Measurements from ENCODE around the gene CD70.
A peak's percentile ranks its signal among the peaks of the same experiment; 100 is the strongest.
"Not testable (repeated sequence)": the region's sequence is repeated elsewhere in the genome, so short reads cannot be mapped to it uniquely, and the experiment has no call there.

DNA sequence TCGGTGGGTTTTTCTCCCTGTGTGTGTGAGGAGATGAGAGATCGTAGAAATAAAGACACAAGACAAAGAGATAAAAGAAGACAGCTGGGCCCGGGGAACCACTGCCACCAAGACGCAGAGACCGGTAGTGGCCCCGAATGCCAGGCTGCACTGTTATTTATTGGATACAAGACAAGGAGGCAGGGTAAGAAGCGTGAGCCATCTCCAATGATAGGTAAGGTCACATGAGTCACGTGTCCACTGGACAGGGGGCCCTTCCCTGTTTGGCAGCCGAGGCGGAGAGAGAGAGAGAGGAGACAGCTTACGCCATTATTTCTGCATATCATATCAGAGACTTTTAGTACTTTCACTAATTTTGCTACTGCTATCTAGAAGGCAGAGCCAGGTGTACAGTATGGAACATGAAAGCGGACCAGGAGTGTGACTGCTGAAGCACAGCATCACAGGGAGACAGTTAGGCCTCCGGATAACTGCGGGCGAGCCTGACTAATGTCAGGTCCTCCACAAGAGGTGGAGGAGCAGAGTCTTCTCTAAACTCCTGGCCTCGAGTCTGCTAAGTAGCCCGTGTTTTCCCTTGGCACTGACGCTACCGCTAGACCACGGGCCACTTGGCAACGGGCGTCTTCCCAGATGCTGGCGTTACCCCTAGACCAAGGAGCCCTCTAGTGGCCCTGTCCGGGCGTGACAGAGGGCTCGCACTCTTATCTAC lies 42.0 kb upstream of the CD70 start:
- TF ChIP-seq, protein P1, sequence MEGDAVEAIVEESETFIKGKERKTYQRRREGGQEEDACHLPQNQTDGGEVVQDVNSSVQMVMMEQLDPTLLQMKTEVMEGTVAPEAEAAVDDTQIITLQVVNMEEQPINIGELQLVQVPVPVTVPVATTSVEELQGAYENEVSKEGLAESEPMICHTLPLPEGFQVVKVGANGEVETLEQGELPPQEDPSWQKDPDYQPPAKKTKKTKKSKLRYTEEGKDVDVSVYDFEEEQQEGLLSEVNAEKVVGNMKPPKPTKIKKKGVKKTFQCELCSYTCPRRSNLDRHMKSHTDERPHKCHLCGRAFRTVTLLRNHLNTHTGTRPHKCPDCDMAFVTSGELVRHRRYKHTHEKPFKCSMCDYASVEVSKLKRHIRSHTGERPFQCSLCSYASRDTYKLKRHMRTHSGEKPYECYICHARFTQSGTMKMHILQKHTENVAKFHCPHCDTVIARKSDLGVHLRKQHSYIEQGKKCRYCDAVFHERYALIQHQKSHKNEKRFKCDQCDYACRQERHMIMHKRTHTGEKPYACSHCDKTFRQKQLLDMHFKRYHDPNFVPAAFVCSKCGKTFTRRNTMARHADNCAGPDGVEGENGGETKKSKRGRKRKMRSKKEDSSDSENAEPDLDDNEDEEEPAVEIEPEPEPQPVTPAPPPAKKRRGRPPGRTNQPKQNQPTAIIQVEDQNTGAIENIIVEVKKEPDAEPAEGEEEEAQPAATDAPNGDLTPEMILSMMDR (conservative IDR thresholded peaks at IDR 0.05 in 1 of 2, IDR thresholded peaks at IDR 0.05 in 1 of 2; ENCODE audit: low read depth in 1 of 2, low read length in 2 of 2): peak; percentile 58 to 65
- TF ChIP-seq EZH2 (IDR thresholded peaks at IDR 0.05; ENCODE audit: low read length, missing control alignments): not testable (repeated sequence)

All from fibroblast of lung (primary cell).